HG03457 (cell line): Measurements from ENCODE around the gene SDC4.

Source experiments
- ATAC-seq: cut with Tn5 transposase; IDR thresholded peaks from one replicate; pipeline ENCODE4 v1.9.1; 2021; ENCODE audit warnings: moderate number of reproducible peaks; ENCODE audit not compliant: unreplicated experiment

The SDC4 gene

DNA sequence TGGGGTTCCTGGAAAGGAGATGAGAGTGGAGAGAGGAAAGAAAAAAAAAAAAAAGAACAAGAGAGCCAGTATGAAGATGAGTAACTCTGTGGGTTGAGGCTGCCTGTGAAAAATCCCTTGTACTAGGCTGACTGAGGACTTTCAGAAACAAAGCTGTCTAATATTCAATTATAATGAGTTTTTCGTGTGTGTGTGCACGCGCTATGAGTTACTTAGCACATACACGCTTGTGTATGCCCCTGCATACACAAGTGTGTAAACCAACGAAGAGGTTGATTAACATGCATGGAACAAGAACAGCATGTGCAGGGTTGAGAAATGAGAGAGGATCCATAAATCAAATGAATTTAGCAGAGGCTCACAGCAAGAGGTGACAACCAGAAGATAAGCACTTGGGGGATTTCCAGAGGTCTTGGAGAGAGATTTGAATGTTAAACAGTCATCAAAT, 46.4 kb downstream of the SDC4 start:
- no peak for ATAC-seq

DNA sequence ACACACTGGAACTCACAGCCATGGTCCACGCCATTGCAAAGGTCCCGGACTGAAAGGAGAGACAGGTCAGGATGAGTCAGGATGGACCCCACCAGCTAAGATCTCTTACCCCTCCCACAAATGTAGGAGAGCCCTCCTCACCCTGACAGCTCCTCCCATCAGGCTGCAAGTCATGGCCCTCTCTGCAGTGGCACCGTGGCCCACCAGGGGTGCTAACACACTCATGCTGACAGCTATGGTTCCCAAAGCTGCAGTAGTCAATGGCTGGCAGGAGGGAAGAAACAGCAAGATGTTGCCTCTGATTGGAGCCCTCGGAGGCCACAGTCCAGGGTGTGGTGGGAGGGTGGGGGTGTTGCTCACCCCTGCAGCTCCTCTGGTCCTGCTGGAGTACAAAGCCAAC, 47.3 kb downstream of the SDC4 start:
- no peak for ATAC-seq

DNA sequence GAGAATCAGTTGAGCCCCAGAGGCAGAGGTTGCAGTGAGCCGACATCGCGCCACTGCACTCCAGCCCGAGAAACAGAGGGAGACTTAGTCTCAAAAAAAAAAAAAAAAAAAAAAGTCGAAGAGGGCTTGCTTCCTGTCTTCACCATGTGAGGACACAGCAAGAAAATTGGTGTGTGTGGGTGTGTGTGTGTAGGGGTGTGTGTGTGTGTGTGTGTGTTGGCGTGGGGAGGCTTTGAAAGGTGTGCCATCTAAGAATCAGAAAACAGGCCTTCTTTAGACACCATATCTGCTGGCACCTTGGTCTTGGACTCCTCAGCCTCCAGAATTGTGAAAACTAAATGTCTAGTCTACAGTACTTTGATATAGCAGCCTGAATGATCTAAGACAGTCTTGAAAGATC, 48.4 kb downstream of the SDC4 start:
- ATAC-seq = no peak

DNA sequence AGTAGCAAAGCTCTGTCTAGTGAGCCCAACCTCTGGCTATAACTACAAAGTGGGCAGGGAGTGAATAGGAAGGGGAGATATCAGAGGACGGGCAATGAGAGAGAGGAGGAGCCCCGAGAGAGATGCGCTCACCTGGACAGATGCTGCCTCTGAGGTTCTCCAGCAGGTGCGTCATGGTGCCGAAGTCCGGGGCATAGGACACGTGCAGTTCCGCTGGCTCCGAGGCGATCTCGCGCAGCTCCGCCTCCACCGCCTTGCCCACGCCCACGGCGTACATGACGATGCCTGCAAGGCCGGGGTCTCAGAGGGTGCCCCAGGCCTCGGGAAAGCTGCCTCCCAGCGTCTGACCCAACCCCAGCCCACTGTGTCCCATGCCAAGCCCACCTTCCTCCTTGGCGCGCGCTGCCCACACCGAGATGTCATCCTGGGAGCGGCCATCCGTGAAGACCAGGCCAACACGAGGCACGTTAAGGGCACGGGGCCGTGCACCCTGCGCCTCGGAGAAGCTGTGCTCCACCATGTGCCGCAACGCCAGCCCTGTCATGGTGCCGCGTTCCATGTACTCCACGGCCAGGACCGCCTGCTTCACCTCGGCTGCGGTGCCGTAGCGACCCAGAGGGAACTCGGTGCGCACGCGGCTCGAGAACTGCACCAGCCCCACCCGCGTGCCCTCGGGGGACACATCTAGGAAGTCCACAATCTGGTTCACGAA, 50.3 kb downstream of the SDC4 start:
- no peak for ATAC-seq

DNA sequence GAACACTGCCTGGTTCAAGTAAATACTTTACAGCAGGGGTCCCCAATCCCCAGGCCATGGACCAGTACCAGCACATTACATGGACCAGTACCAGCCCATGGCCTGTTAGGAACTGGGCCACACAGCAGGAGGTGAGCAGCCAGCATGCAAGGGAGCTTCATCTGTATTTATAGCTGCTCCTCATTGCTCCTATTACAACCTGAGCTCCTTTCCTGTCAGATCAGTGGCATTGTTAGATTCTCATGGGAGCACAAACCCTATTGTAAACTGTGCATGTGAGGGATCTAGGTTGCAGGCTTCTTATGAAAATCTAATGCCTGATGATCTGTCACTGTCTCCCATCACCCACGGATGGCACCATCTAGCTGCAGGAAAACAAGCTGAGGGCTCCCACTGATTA, 53.6 kb downstream of the SDC4 start:
- ATAC-seq = no peak

GRCh38 chr20:45294003-45294368, 54.2 kb downstream of the SDC4 start:
- no peak for ATAC-seq

GRCh38 chr20:45293041-45294002, 54.9 kb downstream of the SDC4 start:
- no peak for ATAC-seq

GRCh38 chr20:45292343-45292742, 55.9 kb downstream of the SDC4 start:
- ATAC-seq = no peak

DNA sequence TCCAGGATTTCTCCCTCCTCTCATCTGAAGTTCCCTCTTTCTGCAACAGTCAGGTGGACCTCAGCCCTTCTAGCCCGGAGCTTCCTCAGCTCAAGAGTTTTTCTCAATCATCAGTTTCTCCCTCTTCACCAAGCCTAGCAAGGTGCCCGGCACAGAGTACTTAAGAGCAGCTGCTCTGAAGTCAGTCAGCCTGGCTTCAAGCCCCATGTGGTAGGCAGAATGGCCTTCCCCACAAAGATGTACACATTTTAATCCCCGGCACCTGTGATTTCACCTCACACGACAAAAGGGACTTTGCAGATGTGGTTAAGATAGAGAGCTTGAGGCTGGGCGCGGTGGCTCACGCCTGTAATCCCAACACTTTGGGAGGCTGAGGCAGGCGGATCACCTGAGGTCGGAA, 56.7 kb downstream of the SDC4 start:
- no peak for ATAC-seq

DNA sequence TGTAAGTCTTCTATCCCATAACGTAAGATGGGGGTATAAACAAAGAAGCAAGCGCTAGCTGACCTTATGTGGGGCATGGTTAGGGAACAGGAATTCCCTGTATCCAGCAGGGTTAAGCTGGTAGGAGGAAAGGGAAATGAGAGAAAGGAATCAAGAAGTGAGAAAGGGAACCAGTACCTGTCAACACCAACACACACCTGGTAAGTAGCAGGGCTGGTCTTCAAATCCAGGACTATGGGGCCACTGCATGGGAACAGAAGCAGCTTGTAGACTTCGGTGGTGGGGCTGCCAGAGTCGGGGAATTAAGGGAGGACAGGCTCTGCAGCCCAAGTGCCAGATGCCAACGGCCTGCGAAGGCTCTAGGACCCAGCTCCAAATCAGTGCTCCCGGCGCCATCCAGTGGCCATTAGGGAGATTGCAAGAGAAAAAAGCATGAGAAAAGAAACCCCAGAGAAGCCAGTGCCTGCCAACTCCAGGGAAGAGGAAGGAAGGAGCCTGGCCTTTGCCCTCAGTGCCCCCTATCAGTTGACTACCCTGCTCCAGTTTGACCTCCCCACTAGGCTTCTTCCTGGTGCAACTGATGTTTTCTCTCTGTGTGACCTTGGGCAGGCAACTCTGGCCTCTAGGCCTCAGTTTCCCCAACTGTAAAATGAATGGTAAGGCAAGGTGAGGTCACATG, 57.4 kb downstream of the SDC4 start:
- no peak for ATAC-seq

GRCh38 chr20:45289942-45290676, 58.1 kb downstream of the SDC4 start:
- ATAC-seq = no peak

DNA sequence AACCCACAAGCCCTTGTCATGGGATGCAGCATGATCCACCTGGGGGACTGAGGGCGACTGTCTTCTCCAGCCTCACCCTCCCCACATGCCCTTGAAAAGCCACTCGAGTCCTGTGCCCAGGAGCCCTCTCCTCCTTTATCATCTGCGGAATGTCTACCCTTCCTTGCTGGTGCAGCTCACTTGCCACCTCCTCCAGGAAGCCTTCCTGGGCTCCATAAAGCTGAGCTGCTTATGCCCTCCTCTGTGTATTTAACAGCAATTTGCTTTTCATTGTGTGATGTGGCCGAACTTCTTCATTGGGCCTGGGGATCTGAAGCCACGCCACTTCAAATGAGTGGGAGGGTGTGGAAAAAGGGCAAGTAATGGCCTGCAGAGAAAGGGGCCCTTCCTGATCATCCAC, 59.4 kb downstream of the SDC4 start:
- no peak for ATAC-seq

- no peak for ATAC-seq
Observed at GRCh38 chr20:45288376-45288775, 59.8 kb downstream of the SDC4 start.

DNA sequence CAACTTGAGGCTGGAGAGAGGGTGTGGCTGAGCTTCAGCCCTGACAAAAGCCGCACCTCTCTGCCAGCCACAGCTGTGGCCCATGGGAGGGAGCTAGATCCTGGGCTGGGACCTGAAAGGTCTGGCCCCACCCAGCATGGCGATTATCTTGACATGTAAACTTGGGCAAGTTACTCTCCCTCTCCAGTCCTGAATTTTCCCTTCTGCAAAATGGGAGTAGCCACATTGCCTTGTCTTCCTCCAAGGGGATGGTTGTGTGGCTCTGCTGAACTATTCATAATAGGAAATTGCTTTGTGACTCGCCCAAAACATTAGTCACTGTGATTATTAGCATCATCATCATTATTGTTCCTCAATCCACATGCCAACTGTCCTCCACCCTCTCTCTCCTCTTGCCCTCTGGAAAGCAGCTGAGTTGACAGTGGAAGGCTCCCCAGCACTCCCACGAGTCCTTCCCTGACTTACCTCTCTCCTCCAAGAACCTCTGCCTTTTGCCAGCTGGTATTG, 64.6 kb downstream of the SDC4 start:
- no peak for ATAC-seq

DNA sequence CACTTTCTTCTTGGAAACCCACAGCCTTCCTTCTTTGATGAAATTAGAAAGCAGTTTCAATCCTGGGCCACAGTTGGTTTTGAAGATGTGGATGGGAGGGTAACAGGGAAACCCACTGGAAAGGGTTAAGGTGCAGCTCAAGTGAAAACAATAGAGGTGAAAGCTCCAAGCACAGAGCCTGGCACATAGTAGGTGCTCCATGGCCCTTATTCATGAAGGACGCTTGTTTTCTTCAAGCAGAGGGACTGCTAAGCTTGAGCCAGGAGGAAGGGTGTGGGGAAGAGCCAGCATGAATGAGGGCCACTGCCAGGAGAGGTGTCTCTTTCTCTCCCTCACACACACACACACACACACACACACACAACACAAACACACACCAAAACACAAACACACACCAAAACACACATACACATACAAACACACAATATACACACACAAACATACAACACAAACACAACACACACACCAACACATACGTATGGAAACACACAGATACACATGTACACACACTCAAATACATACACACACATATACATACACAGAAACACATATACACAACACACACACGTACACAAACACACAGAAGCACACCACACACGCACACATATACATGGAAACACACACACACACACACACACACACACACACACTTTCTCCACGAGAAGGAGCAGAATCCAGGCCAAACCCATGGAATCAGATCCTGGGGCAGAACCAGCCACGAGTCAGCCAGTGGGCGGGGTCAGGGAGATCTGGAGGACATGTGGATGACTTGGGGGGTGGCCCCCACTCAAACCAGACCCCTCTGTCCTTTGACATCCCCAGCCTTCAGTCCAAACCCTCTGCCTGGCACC, 65.3 kb downstream of the SDC4 start:
- no peak for ATAC-seq

- ATAC-seq = no peak
Observed at GRCh38 chr20:45279992-45280391, 68.2 kb downstream of the SDC4 start.

DNA sequence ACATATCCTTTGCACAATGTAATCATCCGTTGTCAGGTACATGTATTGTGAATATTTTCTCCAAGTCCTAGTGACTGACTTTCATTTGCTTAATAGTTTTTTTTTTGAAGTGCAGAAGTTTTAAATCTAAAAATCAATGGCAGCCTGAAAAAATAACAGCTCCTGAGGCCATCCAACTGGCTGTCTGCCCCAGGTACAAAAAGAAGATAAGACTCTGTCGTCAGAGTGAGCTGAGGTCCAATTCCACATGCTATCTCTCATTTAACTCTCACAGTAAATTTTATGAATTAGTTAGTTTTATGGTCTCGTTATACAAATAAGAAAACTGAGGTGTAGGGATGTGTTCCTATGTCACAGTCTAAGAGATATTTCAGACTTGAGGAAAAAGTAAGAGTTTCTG, 72.9 kb downstream of the SDC4 start:
- ATAC-seq = no peak
